PC-9 (cell line): ENCODE measurements around the gene VAC14.

Experiments
- CTCF ChIP-seq: fragments of 200-600 bp; sonication (generic); conservative IDR thresholded peaks from 2 replicates; pipeline ENCODE4 v1.6.1; 2017; ENCODE audit warnings: mixed run types, antibody characterized with exemption, mild to moderate bottlenecking, moderate library complexity
- EZH2 ChIP-seq: fragments of 200-600 bp; sonication (generic); IDR thresholded peaks from 2 replicates; pipeline ENCODE4 v1.8.0; 2017; ENCODE audit warnings: antibody characterized with exemption, low read depth

- TF ChIP-seq CTCF (no peak), EZH2 (no peak)
Observed at GRCh38 chr16:70737377-70738082, 63.4 kb downstream of the VAC14 start.
